CD4-positive, alpha-beta T cell treated with Interferon alpha-2 for 1 hour (primary cell): ENCODE data around the gene CEP78.
"Not testable (repeated sequence)": the region's sequence is repeated elsewhere in the genome, so short reads cannot be mapped to it uniquely, and the experiment has no call there.

ENCODE experiments used
- DNase-seq, 2 donors: peaks; one replicate each; pipeline ENCODE4 v3.0.0-alpha.2; 2020 to 2022

Gene CEP78

DNA sequence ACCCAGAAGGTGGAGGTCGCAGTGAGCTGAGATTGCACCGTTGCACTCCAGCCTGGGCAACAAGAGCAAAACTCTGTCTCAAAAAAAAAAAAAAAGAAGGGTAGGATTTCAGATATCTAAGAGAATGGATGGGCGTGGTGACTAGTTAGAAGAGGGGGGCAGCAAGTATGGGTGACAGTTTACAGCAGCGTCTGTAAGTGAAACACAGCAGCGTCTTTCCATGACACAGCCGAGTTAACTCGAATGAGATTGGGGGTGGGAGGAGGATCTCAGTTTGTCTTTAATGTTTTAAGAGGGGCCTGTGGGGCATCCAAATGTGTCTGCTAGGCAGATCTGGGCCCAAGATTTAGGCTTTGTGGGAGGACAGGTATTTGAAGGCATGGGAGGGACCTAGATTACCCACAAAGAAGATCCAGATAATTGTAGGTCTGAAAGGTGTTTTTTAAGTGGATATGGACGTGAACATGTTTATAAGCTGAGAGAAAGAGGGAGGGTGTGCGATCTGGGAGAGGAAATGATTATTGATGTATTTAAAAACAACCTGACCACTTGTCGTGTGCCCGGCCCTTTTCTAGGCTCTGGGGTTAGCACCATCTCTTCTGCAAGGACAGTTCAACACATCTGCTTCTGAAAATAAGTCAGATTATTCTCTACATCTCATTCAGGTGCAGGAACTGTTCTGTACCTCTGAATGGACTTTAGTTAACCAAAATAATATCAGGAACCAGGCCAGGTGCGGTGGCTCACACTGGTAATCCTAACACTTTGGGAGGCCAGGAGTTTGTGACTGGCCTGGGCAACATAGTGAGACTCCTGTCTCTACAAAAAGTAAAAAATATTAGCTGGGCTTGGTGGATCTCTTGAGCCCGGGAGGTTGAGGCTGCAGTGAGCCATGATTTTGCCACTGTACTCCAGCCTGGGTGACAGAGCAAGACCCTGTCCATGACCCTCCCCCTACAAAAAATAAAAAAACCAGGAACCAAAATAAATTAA lies 2.5 kb downstream of the CEP78 start:
- peak; percentile 9 to 43 for DNase-seq

GRCh38 chr9:78239506-78239905 lies 3.6 kb downstream of the CEP78 start:
- DNase-seq, result no peak

- DNase-seq, result no peak
These were observed 6.2 kb downstream of the CEP78 start for GRCh38 chr9:78242041-78242440.

DNA sequence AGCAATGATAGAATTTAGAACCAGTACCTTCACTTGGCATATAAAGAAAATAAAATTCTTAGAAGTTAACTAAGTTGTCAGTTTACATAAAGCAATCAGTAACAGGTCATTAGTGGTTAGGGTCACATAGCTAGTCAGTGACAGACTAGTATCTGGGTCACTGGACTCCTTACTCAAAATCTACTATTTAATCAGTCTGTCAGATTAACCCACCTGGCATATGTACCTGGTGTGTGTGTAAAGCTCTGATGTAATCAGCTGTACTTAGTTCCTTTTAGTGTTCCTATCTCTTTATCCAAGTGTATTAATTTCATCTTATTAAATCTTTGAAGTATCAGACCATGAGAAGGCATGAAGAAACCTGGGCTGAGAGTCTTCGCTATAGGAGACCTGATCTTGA lies 7.3 kb downstream of the CEP78 start:
- no peak for DNase-seq

DNA sequence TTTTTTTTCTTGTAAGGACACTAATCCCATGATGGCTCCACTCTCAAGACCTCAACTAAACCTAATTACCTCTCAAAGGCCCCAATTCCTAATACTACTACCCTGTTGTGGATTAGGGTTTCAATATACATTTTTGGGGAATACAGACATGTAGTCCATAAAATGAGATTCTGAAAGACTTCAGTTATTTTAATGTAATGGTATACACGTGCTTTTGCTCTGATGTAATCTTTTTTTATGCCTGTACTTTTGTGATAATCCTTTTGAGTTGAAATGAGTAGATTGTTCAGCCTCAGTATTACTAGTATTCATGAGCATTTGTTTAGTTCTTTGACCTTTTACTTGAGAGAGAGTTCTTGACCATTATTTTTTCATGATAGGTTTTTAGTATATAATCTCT lies 9.5 kb downstream of the CEP78 start:
- DNase-seq, result no peak

- no peak for DNase-seq
These were observed 12.8 kb downstream of the CEP78 start for GRCh38 chr9:78248635-78249034.

GRCh38 chr9:78249542-78249941 lies 13.7 kb downstream of the CEP78 start:
- DNase-seq, result no peak

GRCh38 chr9:78252616-78253015 lies 16.7 kb downstream of the CEP78 start:
- no peak for DNase-seq

DNA sequence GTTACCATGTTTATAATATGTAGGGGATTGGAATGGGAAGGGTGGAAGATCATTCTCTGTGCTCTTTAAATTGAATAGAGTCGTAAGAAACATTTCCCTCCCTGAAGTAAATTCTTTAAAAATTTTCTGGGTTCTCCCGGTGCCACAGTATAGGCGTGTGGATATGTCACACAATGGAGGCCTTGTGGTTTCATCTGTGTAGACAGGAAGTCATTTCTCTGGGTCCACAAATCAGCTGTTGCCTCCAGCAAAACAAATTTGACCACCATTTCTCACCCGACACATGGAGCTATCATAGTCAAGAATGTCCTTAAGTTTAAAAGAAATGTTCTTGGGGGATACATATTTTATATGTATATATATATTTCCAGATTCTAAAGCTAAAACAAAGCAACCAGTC lies 17.4 kb downstream of the CEP78 start:
- no peak for DNase-seq

- DNase-seq, result peak in 1 of 2 donors; percentile 31
These were observed 25.6 kb downstream of the CEP78 start for GRCh38 chr9:78261403-78262001.

- no peak for DNase-seq
These were observed 26.8 kb downstream of the CEP78 start for GRCh38 chr9:78262655-78263054.

- DNase-seq, result no peak
These were observed 32.0 kb downstream of the CEP78 start for GRCh38 chr9:78267889-78268288.

DNA sequence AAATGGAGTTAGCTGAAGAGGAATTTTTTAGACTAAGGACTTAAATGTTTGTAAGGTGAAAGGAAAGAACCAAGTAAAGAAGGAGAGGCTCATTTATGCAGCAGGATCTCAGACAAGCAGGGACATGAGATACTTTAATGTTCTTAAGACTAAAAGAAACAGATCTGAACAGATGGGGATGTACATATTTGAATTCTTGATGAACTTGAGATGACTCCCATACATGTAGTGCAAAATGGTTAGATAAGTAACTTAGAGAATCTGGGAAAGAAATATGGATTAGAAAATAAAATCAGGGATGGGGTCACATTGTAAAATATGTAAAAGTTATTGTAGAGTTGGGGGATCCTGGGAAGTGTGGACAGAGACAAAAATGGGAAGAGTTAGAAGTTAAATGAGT lies 33.9 kb downstream of the CEP78 start:
- no peak for DNase-seq

DNA sequence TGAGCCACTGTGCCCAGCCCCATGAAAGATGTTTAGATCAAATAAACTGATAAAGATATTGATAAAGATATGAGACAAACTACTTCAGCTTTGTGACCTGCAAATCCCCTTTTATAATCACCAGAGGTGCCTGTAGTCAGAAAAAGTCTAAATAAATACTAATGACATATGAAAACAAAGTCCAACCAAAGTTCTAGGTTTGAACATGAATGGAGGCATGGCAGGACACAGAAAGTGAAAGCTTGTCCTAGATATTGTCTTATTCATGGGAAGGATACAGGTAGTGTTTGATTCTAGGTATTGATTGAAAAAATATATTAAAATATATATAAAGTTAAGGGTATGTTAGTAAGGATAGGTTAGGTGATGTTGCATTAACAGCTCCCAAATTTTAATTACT lies 36.4 kb downstream of the CEP78 start:
- no peak for DNase-seq

GRCh38 chr9:78273761-78274160 lies 37.9 kb downstream of the CEP78 start:
- DNase-seq, result no peak

GRCh38 chr9:78278177-78278777 lies 42.4 kb downstream of the CEP78 start:
- DNase-seq, result no peak

GRCh38 chr9:78278801-78279200 lies 42.9 kb downstream of the CEP78 start:
- no peak for DNase-seq

- no peak for DNase-seq
These were observed 45.2 kb downstream of the CEP78 start for GRCh38 chr9:78280982-78281668.

DNA sequence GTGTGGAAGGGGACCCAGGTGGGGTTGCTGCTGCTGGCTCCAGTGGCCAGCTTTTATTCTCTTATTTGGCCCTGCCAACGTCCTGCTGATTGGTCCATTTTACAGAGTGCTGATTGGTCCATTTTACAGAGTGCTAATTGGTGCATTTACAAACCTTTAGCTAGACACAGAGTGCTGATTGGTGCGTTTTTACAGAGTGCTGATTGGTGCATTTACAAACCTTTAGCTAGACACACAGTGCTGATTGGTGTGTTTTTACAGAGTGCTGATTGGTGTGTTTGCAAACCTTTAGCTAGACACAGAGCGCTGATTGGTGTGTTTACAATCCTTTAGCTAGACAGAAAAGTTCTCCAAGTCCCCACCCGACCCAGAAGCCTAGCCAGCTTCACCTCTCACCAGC lies 48.3 kb downstream of the CEP78 start:
- not testable (repeated sequence) for DNase-seq

GRCh38 chr9:78286125-78286524 lies 50.2 kb downstream of the CEP78 start:
- DNase-seq, result no peak

DNA sequence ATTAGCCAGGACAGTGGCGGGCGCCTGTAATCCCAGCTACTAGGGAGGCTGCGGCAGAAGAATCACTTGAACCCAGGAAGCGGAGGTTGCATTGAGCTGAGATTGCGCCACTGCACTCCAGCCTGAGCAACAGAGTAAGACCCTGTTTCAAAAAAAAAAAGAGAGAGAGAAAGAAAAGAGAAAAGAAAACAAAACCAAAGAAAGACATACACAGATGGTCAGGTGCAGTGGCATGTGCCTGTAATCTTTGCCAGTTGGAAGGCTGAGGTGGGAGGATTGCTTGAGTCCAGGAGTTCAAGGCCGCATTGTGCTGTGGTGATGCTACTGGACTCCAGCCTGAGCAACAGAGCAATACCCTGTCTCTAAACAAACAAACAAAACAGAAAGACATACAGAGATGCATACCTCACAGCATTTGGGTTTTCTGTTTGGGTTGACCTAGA lies 51.1 kb downstream of the CEP78 start:
- DNase-seq, result no peak

- DNase-seq, result no peak
These were observed 52.5 kb downstream of the CEP78 start for GRCh38 chr9:78288214-78288892.

DNA sequence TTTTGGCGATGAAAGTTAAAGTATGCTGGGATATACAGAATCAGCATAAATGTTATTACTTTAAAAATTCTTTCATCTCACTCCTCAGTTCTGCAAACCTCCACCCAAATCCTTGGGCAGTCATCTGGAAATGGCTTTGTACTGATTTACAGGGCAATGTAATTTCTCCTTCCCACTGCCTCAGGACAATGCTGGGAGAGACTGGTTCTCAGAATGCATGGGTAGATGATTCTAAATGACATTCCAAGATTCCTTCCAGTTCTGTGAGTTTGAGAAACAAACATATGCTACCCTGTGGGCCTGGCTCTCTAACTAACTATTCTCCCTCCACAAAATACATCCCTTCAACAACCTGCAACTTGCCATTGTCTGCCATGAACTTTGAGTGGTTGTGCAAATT lies 53.6 kb downstream of the CEP78 start:
- DNase-seq, result no peak
